Esophagus squamous epithelium (tissue), 4 donors: ENCODE results near the gene TBXAS1.

Experiments used
- CTCF ChIP-seq, 6 experiments: fragments of 450-650 bp in 4 of 6; fragments of 200-600 bp in 2 of 6; sonication (generic) in 2 of 6; IDR thresholded peaks; one replicate each; pipeline ENCODE4 v1.5.1; 2016 to 2019; ENCODE audit warnings: antibody characterized with exemption in 6 of 6, mild to moderate bottlenecking in 4 of 6, moderate library complexity in 4 of 6
- POLR2A ChIP-seq, 4 donors: fragments of 450-650 bp; IDR thresholded peaks; one replicate each; pipeline ENCODE4 v1.6.1; 2017; ENCODE audit warnings: antibody characterized with exemption in 4 of 4, mild to moderate bottlenecking in 4 of 4, moderate library complexity in 3 of 4

- no peak for TF ChIP-seq CTCF (IDR thresholded peaks at IDR 0.05)
- TF ChIP-seq POLR2A (IDR thresholded peaks at IDR 0.05), result no peak
These were observed 25.1 kb downstream of the TBXAS1 start for GRCh38 chr7:139854124-139854511.
